Naive thymus-derived CD8-positive, alpha-beta T cell (primary cell): ENCODE measurements around the gene CSH1. TPM values are rescaled to one million over a fixed set of nuclear protein-coding genes. Genes with fewer than 3 reads are reported as not detected.
A peak's percentile ranks its signal among the peaks of the same experiment; 100 is the strongest.
"Not testable (repeated sequence)": the region's sequence is repeated elsewhere in the genome, so short reads cannot be mapped to it uniquely, and the experiment has no call there.

Experiments
- ATAC-seq, 2 donors: fragments of 150-1000 bp; cut with Tn5 transposase in 1 of 2; sonication (Bioruptor Pico), chemical (Tn5 transposase) in 1 of 2; 1 replicate in 1 of 2; 2 replicates in 1 of 2; pipeline ENCODE4 v1.10.0; 2021; ENCODE audit warnings: mild to moderate bottlenecking in 2 of 2, moderate library complexity in 2 of 2
- POLR2A ChIA-PET: fragments of 350-600 bp; sonication (Branson Sonifier 250); formaldehyde crosslinking; loops from one replicate; lab custom pipeline; 2021; ENCODE audit warnings: antibody characterized with exemption; lab: Charles Lee
- DNase-seq, 10 donors: peaks; one replicate each; pipeline versions ENCODE4 v3.0.0 to v3.0.0-alpha.2; 2020 to 2022
- H3K27ac Mint-ChIP-seq, 10 donors: one replicate each; pipeline ENCODE4 v1.8.0; 2020 to 2022; ENCODE audit warnings: mild to moderate bottlenecking in 10 of 10, mixed read lengths in 10 of 10, moderate library complexity in 4 of 10, inconsistent platforms in 1 of 10
- H3K27me3 Mint-ChIP-seq, 5 donors: one replicate each; pipeline ENCODE4 v1.8.0; 2021 to 2022; ENCODE audit warnings: mixed read lengths in 5 of 5
- H3K36me3 Mint-ChIP-seq, 3 donors: one replicate each; pipeline ENCODE4 v1.8.0; 2020 to 2022; ENCODE audit warnings: mixed read lengths in 3 of 3, mild to moderate bottlenecking in 2 of 3, inconsistent platforms in 1 of 3
- H3K4me1 Mint-ChIP-seq, 4 donors: one replicate each; pipeline ENCODE4 v1.8.0; 2021 to 2022; ENCODE audit warnings: mixed read lengths in 4 of 4
- H3K4me3 Mint-ChIP-seq, 10 donors: one replicate each; pipeline ENCODE4 v1.8.0; 2020 to 2022; ENCODE audit warnings: mild to moderate bottlenecking in 10 of 10, mixed read lengths in 10 of 10, moderate library complexity in 6 of 10, inconsistent platforms in 1 of 10
- H3K9me3 Mint-ChIP-seq, 9 donors: one replicate each; pipeline ENCODE4 v1.8.0; 2020 to 2022; ENCODE audit warnings: mixed read lengths in 9 of 9, mild to moderate bottlenecking in 3 of 9, inconsistent platforms in 1 of 9, moderate library complexity in 1 of 9
- polyA plus RNA-seq, 3 donors: library from polyadenylated mRNA; unstranded; fragments of 300-500 nt; fragmentation: Illumina TruSeq; gene quantifications; one replicate each; pipeline ENCODE4 v1.2.3, GENCODE V29; 2021
- total RNA-seq, 8 experiments: library from RNA in 2 of 8; stranded (reverse) in 2 of 8; gene quantifications; one replicate each; pipeline ENCODE4 v1.2.3 and lab custom pipeline; 2021 to 2026

CSH1 gene
- total and polyA plus RNA-seq, 5 experiments from 2014 or later: not detected

- H3K4me3 Mint-ChIP-seq: peak overlapping the region in 1 of 10 donors; percentile 13
- not testable (repeated sequence) for H3K27ac Mint-ChIP-seq, H3K9me3 Mint-ChIP-seq
Measured at GRCh38 chr17:63915753-63916152, 19.4 kb upstream of the CSH1 start.

DNA sequence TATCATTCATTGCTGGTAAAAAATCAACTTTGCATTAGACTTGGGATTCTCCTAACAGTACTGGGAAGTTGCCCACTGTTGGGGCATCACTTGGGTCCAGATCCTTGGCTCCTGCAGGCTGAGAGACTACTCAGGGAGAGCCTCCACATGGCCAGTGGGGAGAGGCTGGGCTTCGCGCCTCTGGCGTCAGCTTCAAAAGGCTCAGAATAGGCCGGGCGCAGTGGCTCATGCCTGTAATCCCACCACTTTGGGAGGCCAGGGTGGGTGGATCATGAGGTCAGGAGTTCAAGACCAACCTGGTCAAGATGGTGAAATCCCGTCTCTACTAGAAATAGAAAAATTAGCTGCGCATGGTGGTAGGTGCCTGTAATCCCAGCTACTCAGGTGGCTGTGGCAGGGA, 18.1 kb upstream of the CSH1 start:
- no peaks in the 10 kb centered on the region for H3K9me3 Mint-ChIP-seq

More at GRCh38 chr17:63915753-63916152, 19.4 kb upstream of the CSH1 start:
- H3K36me3 Mint-ChIP-seq, H3K27me3 Mint-ChIP-seq, DNase-seq, ATAC-seq, POLR2A ChIA-PET: not testable (repeated sequence)
- H3K4me1 Mint-ChIP-seq: peaks cover 6 to 35% (median 11%) of the 10 kb centered on the region in 4 donors

GRCh38 chr17:63911657-63912100, 15.3 kb upstream of the CSH1 start:
- no peak overlapping the region for H3K4me3 Mint-ChIP-seq
- H3K27ac Mint-ChIP-seq: no peak overlapping the region
- peaks cover 0 to 7% (median 2%) of the 10 kb centered on the region in 5 donors for H3K27me3 Mint-ChIP-seq
- peak; percentile 71 to 83 for ATAC-seq
- H3K9me3 Mint-ChIP-seq: no peaks in the 10 kb centered on the region
- POLR2A ChIA-PET: no interaction called here
- DNase-seq: peak; percentile 42 to 80 (median 64)
- peaks cover 0 to 20% (median 3%) of the 10 kb centered on the region in 4 donors for H3K4me1 Mint-ChIP-seq
- H3K36me3 Mint-ChIP-seq: no peaks in the 10 kb centered on the region

More for the DNA sequence above, 18.1 kb upstream of the CSH1 start:
- no peak for ATAC-seq
- Mint-ChIP-seq H3K27me3 (peaks cover 0 to 7% (median 4%) of the 10 kb centered on the region in 5 donors), H3K27ac (no peak overlapping the region), H3K4me3 (no peak overlapping the region), H3K4me1 (peaks cover 6 to 26% (median 8%) of the 10 kb centered on the region in 4 donors), H3K36me3 (no peaks in the 10 kb centered on the region)
- DNase-seq: no peak
- POLR2A ChIA-PET: no interaction called here

- ATAC-seq (no peak), DNase-seq (no peak)
- Mint-ChIP-seq H3K9me3 (no peaks in the 10 kb centered on the region), H3K4me3 (no peak within 1 kb of the TSS), H3K27ac (peak within 1 kb of the TSS in 1 of 10 donors; percentile 62), H3K27me3 (peaks cover 0 to 7% (median 2%) of the 10 kb centered on the region in 5 donors), H3K36me3 (no peaks in the 10 kb centered on the region), H3K4me1 (peaks cover 0 to 18% (median 3%) of the 10 kb centered on the region in 4 donors)
- POLR2A ChIA-PET: no interaction called here
Measured at GRCh38 chr17:63911041-63911635, 14.8 kb upstream of the CSH1 start, which contains the start of gene CSHL1. TSS of gene CSHL1 (minus strand) at chr17:63911258. CDS start at chr17:63911196, 62 bp downstream.

DNA sequence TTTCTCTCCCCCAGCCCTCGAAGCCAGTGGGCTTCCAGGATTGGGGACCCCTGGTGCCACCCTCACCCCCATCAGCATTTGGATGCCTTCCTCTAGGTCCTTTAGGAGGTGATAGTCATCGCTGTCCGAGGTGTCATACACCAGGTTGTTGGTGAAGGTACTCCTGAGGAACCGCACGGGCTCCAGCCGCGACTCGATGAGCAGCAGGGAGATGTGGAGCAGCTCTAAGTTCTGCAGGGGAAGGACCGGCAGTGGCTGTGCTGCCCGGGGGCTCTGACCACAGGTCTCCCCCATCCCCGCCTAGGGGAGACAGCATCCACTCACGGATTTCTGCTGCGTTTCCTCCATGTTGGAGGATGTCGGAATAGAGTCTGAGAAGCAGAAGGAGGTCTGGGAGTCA, 13.7 kb upstream of the CSH1 start:
- H3K27me3 Mint-ChIP-seq: peaks cover 0 to 7% (median 2%) of the 10 kb centered on the region in 5 donors
- DNase-seq: no peak
- no peaks in the 10 kb centered on the region for H3K9me3 Mint-ChIP-seq
- POLR2A ChIA-PET: no interaction called here
- ATAC-seq: no peak
- H3K36me3 Mint-ChIP-seq: no peaks in the 10 kb centered on the region
- peaks cover 0 to 10% (median 3%) of the 10 kb centered on the region in 4 donors for H3K4me1 Mint-ChIP-seq
- no peak overlapping the region for H3K4me3 Mint-ChIP-seq
- no peak overlapping the region for H3K27ac Mint-ChIP-seq

DNA sequence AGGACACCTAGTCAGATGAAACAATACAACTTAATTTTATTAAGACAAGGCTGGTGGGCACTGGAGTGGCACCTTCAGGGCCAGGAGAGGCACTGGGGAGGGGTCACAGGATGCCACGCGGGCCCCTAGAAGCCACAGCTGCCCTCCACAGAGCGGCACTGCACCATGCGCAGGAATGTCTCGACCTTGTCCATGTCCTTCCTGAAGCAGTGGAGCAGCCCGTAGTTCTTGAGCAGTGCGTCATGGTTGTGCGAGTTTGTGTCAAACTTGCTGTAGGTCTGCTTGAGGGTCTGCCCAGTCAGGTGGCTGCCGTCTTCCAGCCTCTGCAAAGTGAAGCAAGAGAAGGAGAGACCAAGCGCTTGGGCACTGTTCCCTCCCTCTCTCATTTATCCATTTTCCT, 13.2 kb upstream of the CSH1 start:
- H3K9me3 Mint-ChIP-seq, DNase-seq, H3K27ac Mint-ChIP-seq, POLR2A ChIA-PET, H3K27me3 Mint-ChIP-seq, H3K36me3 Mint-ChIP-seq, H3K4me3 Mint-ChIP-seq, H3K4me1 Mint-ChIP-seq, ATAC-seq: not testable (repeated sequence)

DNA sequence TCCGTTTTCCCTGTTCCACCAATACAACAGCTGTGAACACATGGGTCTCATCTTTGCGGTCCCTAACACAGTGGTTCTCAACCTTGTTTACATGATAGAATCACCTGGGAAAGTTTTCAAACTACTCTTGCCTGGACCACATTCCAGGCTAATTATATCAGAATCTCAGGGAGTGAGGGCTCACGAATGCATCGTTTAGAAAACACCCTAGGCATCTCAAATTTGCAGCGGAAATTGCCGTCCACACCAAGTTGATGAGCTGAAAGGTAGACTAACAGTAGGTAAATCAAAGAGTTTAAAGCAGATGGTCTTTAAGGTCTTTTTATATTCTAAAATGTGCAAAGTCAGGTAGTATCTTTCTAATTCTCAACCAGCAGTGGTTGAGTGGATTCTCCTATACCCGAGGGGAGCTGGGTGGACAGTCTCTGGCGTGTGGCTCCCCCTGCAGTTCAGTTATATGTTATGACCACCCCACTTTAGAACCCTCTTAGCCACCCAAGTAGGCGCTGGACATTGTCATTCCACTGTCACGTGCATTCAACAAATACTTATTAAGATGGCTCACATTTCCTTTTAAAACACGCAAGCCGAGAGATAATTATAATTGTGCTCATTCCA, 10.9 kb upstream of the CSH1 start:
- H3K9me3 Mint-ChIP-seq, H3K4me1 Mint-ChIP-seq, H3K36me3 Mint-ChIP-seq, POLR2A ChIA-PET, H3K27ac Mint-ChIP-seq, DNase-seq, H3K4me3 Mint-ChIP-seq, H3K27me3 Mint-ChIP-seq: not testable (repeated sequence)
- peak; percentile 49 to 64 for ATAC-seq

DNA sequence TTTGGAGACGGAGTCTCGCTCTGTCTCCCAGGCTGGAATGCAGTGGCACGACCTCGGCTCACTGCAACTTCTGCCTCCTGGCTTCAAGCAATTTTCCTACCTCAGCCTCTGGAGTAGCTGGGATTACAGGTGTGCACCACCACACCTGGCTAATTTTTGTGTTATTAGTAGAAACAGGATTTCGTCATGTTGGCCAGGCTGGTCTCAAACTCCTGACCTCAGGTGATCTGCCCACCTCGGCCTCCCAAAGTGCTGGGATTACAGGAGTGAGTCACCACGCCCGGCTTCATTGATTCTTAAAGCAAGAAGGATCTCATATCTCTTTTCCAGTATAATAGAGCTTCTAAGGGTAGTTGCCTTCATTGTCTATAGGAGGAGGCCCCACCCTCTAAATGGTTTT, 8.4 kb upstream of the CSH1 start:
- not testable (repeated sequence) for ATAC-seq, H3K4me1 Mint-ChIP-seq, H3K9me3 Mint-ChIP-seq, H3K27ac Mint-ChIP-seq, DNase-seq, H3K36me3 Mint-ChIP-seq, H3K4me3 Mint-ChIP-seq, H3K27me3 Mint-ChIP-seq
- POLR2A ChIA-PET: interaction anchor here (0.6 to 0.7 kb wide), 2 partner anchors 47 to 729 kb away, joined by 3 to 4 read pairs; no protein-coding TSS in a partner anchor

DNA sequence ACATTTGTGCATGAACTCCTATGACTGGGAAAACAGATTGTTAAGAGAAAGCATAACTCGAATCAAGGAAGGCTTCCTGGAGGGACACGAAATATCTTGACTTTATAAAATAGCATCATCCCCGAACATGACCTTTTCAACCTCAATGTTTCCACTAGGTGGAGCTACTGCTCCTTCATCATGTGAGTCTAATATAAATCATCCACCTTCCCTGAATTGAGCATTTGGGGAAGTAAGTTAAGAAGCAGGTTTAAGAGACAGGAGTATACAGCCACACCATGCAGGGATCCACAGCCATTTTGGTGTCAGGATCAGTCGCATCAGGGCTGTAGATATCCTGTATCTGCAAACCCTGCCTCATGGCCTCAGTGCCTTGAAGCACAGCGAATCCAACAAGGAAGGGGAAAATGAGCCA, 7.4 kb upstream of the CSH1 start:
- ATAC-seq (peak; percentile 66 to 80), DNase-seq (peak in 6 of 10 donors; percentile 17 to 57 (median 28))
- POLR2A ChIA-PET, H3K4me3 Mint-ChIP-seq, H3K36me3 Mint-ChIP-seq, H3K9me3 Mint-ChIP-seq, H3K27me3 Mint-ChIP-seq, H3K4me1 Mint-ChIP-seq: not testable (repeated sequence)
- H3K27ac Mint-ChIP-seq: peak overlapping the region in 1 of 10 donors; percentile 33

GRCh38 chr17:63901971-63902370, 5.6 kb upstream of the CSH1 start:
- not testable (repeated sequence) for H3K4me3 Mint-ChIP-seq, H3K27ac Mint-ChIP-seq, H3K36me3 Mint-ChIP-seq, H3K27me3 Mint-ChIP-seq, H3K9me3 Mint-ChIP-seq, DNase-seq, H3K4me1 Mint-ChIP-seq, ATAC-seq
- POLR2A ChIA-PET: interaction anchor here (0.8 kb wide), 1 partner anchor 243 kb away, joined by 3 read pairs; no protein-coding TSS in a partner anchor

DNA sequence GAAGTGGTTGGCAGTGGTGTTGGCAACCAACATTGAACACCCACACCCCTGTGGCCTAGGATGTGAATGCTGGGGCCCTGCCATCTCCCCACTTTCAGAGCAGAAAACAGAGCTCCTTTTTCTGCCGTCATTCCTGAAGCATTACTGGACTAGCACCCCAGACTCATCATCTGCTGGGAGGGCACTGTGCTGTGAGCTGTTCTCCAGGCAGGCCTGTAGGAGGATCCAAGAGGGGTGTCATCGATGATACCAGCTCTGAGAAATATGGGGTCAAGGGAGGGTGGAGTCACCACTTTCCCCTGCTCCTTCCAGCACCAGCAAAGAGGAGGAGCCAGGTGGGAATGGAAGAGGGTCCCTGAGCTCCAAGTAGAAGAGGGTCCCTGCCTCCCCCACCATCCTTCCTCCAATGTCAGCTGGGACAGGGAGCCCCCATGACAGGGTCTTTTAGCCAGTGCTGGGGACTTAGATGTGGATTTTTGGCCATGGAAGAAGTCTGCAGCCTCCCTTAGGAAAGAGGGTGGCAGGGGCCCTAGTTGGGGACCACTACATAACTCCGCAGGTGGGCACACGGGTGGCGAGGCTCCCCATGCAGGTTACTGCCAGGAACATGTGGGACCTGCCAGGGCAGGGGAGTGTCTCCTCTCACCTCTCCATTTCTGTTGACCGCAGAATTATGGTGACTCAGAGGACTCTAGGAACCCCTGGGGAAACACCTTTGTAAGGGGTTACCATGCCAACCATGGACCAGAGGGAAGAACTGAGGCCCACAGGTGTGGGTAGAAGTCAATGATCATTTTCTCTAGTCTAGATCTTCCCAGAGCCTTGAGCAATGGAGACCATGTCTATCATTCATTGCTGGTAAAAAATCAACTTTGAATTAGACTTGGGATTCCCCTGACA, 2.8 kb upstream of the CSH1 start:
- H3K27me3 Mint-ChIP-seq, H3K4me3 Mint-ChIP-seq, H3K9me3 Mint-ChIP-seq, DNase-seq, H3K4me1 Mint-ChIP-seq, H3K36me3 Mint-ChIP-seq, POLR2A ChIA-PET, H3K27ac Mint-ChIP-seq, ATAC-seq: not testable (repeated sequence)

- H3K36me3 Mint-ChIP-seq, H3K9me3 Mint-ChIP-seq, POLR2A ChIA-PET, DNase-seq, H3K4me1 Mint-ChIP-seq, ATAC-seq, H3K4me3 Mint-ChIP-seq, H3K27ac Mint-ChIP-seq, H3K27me3 Mint-ChIP-seq: not testable (repeated sequence)
Measured at GRCh38 chr17:63894821-63895220, 1.6 kb downstream of the CSH1 start.

DNA sequence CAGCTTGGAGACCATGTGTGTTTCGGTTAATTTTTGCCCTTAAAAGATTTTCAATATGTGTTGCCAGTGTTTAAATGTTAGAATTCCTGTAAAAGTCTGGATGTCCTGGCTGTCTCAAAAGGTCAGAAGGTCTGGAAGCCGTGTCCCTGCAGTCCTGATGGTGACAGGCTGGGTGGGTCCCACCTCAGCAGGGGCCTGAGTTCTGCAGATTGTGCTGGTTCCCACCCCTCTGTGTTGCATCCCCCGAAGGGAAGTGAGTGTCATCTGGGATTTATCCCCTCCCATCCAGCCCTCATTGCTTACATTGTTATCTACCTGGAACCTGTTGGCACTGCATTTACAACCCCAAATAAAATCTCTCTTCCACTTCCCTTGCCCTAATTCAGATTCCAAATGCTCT, 2.4 kb downstream of the CSH1 start:
- ATAC-seq, H3K36me3 Mint-ChIP-seq, POLR2A ChIA-PET, H3K4me1 Mint-ChIP-seq, H3K27ac Mint-ChIP-seq, H3K4me3 Mint-ChIP-seq, DNase-seq, H3K27me3 Mint-ChIP-seq, H3K9me3 Mint-ChIP-seq: not testable (repeated sequence)
